Loucy (cell line): Measurements from ENCODE around the gene NLRC5.

Experiments used
- H2AFZ ChIP-seq: fragments of 200-600 bp; sonication (generic); 2 replicates; pipeline ENCODE4 v1.6.0; 2016; ENCODE audit warnings: antibody characterized with exemption, mild to moderate bottlenecking, low read length, moderate library complexity
- H3F3A ChIP-seq: fragments of 200-600 bp; 2 replicates; pipeline ENCODE4 v1.6.0; 2016; ENCODE audit warnings: antibody characterized with exemption, low read depth, mild to moderate bottlenecking
- H3K27me3 ChIP-seq: fragments of 200-600 bp; sonication (generic); 2 replicates; pipeline ENCODE4 v1.6.1; 2014; ENCODE audit warnings: low read length, mild to moderate bottlenecking; ENCODE audit not compliant: insufficient read depth, poor library complexity, severe bottlenecking
- H3K36me3 ChIP-seq: fragments of 200-600 bp; sonication (generic); 2 replicates; pipeline ENCODE4 v1.6.1; 2016; ENCODE audit warnings: low read length; ENCODE audit not compliant: insufficient read depth
- H3K4me1 ChIP-seq: fragments of 200-600 bp; sonication (generic); 2 replicates; pipeline ENCODE4 v1.5.1; 2014; ENCODE audit warnings: low read length, mild to moderate bottlenecking; ENCODE audit not compliant: insufficient read depth, poor library complexity, severe bottlenecking
- H3K4me2 ChIP-seq: fragments of 200-600 bp; sonication (generic); 2 replicates; pipeline ENCODE4 v1.6.0; 2014; ENCODE audit warnings: antibody characterized with exemption, low read length, low read depth, mild to moderate bottlenecking; ENCODE audit not compliant: poor library complexity, severe bottlenecking
- H3K4me3 ChIP-seq: fragments of 200-600 bp; sonication (generic); 2 replicates; pipeline ENCODE4 v1.5.1; 2014; ENCODE audit warnings: low read length, mild to moderate bottlenecking, mixed read lengths; ENCODE audit not compliant: poor library complexity, severe bottlenecking
- H3K79me2 ChIP-seq: fragments of 200-600 bp; sonication (generic); 2 replicates; pipeline ENCODE4 v1.6.1; 2014; ENCODE audit warnings: low read length; ENCODE audit not compliant: insufficient read depth
- H3K9ac ChIP-seq: fragments of 200-600 bp; sonication (generic); 2 replicates; pipeline ENCODE4 v1.6.0; 2014; ENCODE audit warnings: mild to moderate bottlenecking, low read depth, low read length, moderate library complexity; ENCODE audit not compliant: poor library complexity, severe bottlenecking
- H3K9me2 ChIP-seq: fragments of 200-600 bp; sonication (generic); replicated peaks from 2 replicates; pipeline ENCODE4 v1.6.1; 2016; ENCODE audit warnings: low read depth, low read length, mixed read lengths
- H3K9me3 ChIP-seq: fragments of 200-600 bp; sonication (generic); 2 replicates; pipeline ENCODE4 v1.6.1; 2014; ENCODE audit warnings: mild to moderate bottlenecking, antibody characterized with exemption, low read length, low read depth; ENCODE audit not compliant: insufficient read depth
- H4K20me1 ChIP-seq: fragments of 200-600 bp; sonication (generic); 2 replicates; pipeline ENCODE4 v1.6.0; 2014; ENCODE audit warnings: antibody characterized with exemption, low read length, mild to moderate bottlenecking; ENCODE audit not compliant: insufficient read depth, poor library complexity, severe bottlenecking
- CTCF ChIP-seq: fragments of 200-600 bp; sonication (generic); conservative IDR thresholded peaks from 2 replicates; pipeline ENCODE4 v1.5.1; 2014; ENCODE audit warnings: mild to moderate bottlenecking, antibody characterized with exemption, low read length
- EZH2phosphoT487 ChIP-seq: fragments of 200-600 bp; IDR thresholded peaks from 2 replicates; pipeline ENCODE4 v1.6.1; 2018; ENCODE audit warnings: antibody characterized with exemption, mild to moderate bottlenecking, moderate library complexity, borderline replicate concordance

NLRC5 gene

GRCh38 chr16:57053206-57053605, 63.8 kb downstream of the NLRC5 start:
- Histone ChIP-seq H3K4me2 (no peak overlapping the region), H3K36me3 (peaks cover 59% of the 10 kb centered on the region; the same call in 1 of the 2 replicates), H3K9me2 (no peaks in the 10 kb centered on the region), H3K9me3 (no peaks in the 10 kb centered on the region), H3K27me3 (no peaks in the 10 kb centered on the region), H3K9ac (no peak overlapping the region), H3K4me3 (no peak overlapping the region), H3K79me2 (no peaks in the 10 kb centered on the region), H3K4me1 (no peaks in the 10 kb centered on the region), H2AFZ (no peak overlapping the region), H3F3A (no peaks in the 10 kb centered on the region), H4K20me1 (no peaks in the 10 kb centered on the region)
- TF ChIP-seq EZH2phosphoT487 (no peak), CTCF (no peak)

- no peaks in the 10 kb centered on the region for H3K9me2 ChIP-seq
- H4K20me1 ChIP-seq, result no peaks in the 10 kb centered on the region
- no peaks in the 10 kb centered on the region for H3K79me2 ChIP-seq
- H3K4me3 ChIP-seq, result no peak overlapping the region
- no peaks in the 10 kb centered on the region for H3F3A ChIP-seq
- TF ChIP-seq CTCF, result no peak
- TF ChIP-seq EZH2phosphoT487, result no peak
- H3K27me3 ChIP-seq, result no peaks in the 10 kb centered on the region
- no peak overlapping the region for H3K4me2 ChIP-seq
- no peaks in the 10 kb centered on the region for H3K4me1 ChIP-seq
- H3K9me3 ChIP-seq, result no peaks in the 10 kb centered on the region
- H3K9ac ChIP-seq, result no peak overlapping the region
- H3K36me3 ChIP-seq, result peaks cover 64% of the 10 kb centered on the region; the same call in 1 of the 2 replicates
- no peak overlapping the region for H2AFZ ChIP-seq
Observed at GRCh38 chr16:57054338-57054737, 65.0 kb downstream of the NLRC5 start.

GRCh38 chr16:57054771-57055170, 65.4 kb downstream of the NLRC5 start:
- H3K4me2 ChIP-seq, result no peak overlapping the region
- H2AFZ ChIP-seq, result no peak overlapping the region
- no peaks in the 10 kb centered on the region for H3K27me3 ChIP-seq
- H4K20me1 ChIP-seq, result no peaks in the 10 kb centered on the region
- no peak overlapping the region for H3K4me3 ChIP-seq
- H3K9me3 ChIP-seq, result no peaks in the 10 kb centered on the region
- H3K79me2 ChIP-seq, result no peaks in the 10 kb centered on the region
- H3K36me3 ChIP-seq, result peaks cover 68% of the 10 kb centered on the region; the same call in 1 of the 2 replicates
- no peak overlapping the region for H3K9ac ChIP-seq
- H3F3A ChIP-seq, result no peaks in the 10 kb centered on the region
- TF ChIP-seq CTCF (no peak), EZH2phosphoT487 (no peak)
- no peaks in the 10 kb centered on the region for H3K4me1 ChIP-seq
- H3K9me2 ChIP-seq, result no peaks in the 10 kb centered on the region
